Measurements from ENCODE around the gene LMTK3.
"Not testable (repeated sequence)": the region's sequence is repeated elsewhere in the genome, so short reads cannot be mapped to it uniquely, and the experiment has no call there.

The LMTK3 gene

DNA sequence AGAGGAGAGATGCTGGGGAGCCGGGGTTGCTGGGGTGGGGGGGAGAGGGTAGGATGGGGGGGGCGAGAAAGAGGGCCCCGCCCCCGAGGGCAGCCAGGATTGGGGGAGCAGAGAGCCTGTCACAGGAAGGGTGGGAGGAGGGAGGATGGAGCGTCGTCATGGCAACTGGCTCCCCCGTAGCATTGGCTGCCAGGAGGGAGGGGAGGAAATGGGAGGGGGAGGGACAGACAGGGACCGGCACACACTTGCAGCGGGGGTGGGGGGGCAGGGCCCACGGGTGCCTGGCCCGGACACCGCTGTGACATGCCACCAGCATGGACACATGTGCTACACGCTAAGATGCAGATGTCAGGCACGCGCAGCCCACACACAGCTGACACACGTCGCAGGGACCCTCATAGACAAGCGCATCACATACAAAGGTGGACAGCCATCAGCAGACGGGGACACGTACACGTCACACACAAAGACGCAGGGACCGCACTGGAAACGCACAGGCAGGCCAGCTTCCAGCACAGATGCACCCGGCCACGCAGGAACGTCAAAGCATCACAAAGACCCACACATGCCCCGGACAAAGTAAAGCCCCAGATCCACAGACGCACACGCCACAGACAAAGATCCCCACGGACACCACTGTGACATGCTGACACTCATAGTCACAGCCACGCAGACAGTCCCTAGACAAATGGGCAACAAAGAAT lies at the start of gene LMTK3:
TSS of gene LMTK3 (minus strand) at position 36 of the 704 bp plus-strand sequence. CDS start 259 bp downstream, outside the sequence.
- DNase-seq: peak; percentile 64 to 81

- DNase-seq: no peak
Observed at GRCh38 chr19:48561412-48561811, 49.8 kb upstream of the LMTK3 start.

DNA sequence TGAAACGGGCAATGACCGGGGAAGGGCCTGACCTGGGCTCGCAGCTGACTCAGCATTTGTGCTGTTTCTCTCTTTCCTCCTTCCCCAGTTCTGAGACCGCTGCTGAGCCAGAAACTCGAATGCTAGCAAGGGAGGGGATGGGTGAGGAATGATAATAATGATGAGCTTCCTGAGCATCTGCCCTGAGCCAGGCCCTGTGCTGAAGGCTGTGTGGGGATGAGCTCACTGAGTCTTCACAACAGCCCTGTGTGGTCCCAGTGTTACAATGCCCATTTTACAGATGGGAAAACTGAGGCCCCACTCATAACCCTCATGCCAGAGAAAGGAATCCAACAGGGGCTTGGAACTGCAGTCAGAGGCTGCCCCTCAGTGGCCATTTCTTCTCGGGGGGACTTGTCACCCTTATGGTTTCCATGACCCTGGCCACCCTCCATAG lies 48.5 kb upstream of the LMTK3 start:
- no peak for DNase-seq

- DNase-seq: no peak
Observed at GRCh38 chr19:48558018-48558684, 46.5 kb upstream of the LMTK3 start.

DNA sequence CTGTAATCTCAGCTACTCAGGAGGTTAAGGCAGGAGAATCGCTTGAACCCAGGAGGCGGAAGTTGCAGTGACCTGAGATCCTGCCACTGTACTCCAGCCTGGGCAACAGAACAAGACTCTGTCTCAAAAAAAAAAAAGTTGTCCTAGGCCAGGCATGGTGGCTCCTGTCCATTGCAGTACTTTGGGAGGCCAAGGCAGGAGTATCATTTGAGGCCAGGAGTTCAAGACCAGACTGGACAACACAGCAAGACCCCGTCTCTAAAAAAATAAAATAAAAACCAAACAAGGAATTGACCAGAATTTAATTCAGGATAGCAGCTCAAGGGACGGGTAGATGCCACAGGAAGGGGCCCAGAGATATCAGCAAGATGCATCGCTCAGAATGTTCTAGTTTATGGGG lies 45.2 kb upstream of the LMTK3 start:
- no peak for DNase-seq

DNA sequence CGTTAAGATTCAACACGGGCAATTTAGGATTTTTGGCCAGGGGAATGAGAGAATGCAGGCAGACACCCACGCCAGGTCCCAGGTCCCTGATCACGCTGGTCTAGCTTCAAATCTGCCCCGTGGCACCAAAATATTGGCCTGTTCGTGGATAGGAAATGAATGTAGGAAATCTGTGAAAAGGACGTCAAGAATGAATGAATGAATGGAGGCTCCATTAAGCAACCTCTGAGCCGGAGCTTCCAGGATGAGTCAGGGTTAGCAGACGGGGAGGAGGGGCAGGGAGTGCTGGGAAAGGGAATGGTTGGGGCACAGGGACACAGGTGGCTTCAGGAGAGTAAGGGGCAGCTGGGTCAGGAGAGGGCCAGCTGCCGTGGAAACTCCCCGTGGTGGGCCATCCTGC lies 44.5 kb upstream of the LMTK3 start:
- no peak for DNase-seq

DNA sequence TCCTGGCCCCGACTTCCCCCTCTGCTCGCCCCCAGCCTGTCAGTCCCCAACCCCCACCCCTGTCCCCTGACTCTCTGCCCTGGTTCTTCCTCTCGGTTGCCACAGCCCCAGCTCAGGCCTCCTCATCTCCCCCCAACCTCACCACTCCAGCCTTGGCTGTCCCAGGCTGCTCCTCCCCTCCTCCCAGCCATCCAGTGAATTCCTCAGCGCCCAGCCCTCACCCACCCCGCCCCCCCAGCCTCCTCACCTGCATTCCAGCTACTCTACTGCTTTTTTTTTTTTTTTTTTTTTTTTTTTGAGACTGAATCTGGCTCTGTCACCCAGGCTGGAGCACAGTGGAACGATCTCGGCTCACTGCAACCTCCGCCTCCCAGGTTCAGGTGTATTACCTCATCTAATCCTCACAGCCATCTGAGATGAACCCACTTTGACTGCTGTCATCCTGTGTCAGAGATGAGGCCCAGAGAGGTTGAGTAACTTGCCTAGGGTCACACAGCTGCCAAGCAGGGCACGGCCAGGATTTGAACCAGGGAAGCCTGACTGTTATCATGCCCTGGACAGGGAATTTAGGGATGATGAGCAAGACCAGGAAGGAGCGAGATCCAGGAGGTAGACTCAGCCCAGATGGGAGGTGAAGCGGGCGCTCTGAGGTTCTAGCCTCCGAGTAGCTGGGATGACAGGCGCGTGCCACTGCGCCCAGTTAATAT lies 42.9 kb upstream of the LMTK3 start:
- no peak for DNase-seq

DNA sequence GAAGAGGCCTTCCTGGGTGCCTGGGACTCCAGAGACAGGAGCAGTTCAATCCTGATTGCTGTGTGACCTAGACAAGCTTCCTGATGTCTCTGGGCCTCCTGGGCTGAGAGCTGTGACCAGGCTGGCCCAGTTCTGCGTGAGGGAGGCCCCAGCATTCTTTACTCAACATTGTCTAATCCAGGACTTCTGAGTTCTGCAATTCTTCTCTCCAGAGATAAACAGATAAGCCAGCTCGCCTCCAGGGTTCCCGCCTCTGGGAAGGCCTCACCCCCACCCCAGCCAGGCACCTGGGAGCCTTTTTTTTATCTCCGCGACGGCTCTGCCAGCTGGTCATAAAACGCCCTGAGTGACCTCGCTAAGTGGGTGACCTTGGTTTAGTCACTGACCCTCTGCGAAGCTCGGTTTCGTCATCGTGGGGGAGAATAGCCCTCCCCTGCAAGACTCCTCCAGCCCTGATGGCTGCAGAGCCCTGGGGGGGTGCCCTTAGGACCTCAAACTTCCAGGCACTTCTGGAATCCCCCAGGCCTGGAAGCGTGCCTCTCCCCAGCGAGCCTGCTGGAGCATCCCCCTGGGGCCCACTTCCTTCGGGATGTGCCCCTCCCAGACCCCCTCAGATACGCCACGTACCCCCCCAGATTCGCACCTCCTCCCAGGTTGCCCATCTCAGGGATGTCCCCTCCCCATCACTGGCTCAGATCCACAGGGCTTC lies 42.2 kb upstream of the LMTK3 start:
- DNase-seq: no peak

DNA sequence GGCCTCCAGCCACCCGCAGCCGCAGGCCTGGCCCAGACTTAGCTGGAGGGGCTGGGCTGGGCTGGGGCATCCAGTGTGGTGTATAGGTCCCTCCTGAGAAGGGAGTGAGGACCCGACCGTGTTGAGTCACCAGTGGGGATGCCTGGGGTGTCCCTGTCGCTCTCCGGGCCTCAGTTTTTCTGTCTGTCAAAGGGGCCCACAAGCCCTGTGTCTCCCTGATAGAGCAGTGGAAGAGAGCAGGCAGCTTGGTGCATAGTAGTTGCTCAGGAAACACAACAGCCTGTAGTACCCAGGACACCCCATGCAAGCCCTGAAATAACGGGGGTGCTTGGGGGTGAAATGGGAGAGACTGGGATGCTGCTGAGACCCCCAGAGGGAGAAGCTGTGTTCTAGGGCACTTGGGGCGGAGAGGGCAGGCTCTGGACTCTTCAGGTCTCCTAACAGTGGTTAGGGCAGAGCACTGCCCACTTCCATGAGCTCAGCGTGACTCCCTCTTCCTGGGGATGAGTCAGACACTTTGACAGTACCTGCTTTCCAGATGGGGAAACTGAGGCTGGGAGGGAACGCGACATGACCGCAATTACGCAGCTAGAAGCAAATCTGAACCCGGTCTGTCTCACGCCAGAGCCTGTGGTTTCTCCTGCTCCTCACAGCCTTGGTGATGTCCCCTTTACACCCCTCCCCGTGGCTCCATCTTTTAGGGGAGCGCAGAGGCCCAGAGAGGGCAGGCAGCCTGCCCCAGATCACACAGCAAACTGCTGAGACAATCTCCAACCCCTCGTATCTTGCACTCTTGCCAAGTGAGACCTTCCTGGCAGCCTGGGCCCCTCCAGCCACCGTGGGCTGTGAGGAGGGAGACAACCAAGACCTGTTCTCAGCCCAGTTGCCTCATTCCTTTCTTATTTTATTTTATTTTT lies 41.0 kb upstream of the LMTK3 start:
- DNase-seq: no peak

DNA sequence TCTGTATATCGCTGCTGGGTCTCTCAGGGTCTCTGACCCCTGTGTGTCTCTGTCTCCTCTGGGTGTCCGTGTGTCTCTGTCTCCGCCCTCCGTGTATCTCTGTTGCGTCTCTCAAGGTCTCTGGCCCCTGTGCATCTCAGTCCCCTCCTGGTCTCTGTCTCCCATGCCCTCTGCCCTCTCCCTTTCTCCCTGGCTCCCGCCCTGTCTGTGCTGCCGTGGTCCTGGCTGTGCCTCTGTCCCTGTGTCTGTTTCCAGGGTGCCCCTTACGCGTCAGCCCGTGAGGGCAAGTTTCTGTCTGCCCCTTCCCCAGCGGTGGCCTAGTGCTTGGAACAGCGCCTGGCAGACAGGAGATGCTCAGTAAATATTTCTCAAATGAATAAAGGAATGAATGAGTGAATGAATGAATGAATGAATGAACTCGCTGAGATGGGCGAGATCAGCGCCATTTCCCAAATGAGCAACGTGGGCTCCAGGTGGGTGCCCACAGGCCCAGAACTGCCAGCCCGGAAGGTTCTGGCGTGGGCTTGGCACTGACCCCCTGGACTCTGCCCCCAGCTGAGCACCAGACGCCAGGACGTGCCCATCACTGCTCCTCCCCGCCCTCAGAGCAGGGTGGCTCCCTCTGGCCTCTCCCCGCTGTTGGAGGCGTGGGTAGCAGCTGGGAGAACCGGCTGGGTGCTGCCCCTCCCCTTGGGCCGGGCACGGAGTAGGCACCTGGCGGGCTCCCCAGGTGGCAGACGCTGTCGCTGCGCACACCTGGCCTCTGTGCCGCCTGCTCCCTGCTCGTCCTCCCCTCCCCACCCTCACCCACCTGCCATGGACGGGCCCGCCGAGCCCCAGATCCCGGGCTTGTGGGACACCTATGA lies 40.0 kb upstream of the LMTK3 start, which contains the start of gene SULT2B1:
TSS of gene SULT2B1 (plus strand) at position 736 of the 866 bp plus-strand sequence. CDS start at position 817, 81 bp downstream.
- DNase-seq: no peak

- no peak for DNase-seq
Observed at GRCh38 chr19:48549380-48549779, 37.7 kb upstream of the LMTK3 start.

DNA sequence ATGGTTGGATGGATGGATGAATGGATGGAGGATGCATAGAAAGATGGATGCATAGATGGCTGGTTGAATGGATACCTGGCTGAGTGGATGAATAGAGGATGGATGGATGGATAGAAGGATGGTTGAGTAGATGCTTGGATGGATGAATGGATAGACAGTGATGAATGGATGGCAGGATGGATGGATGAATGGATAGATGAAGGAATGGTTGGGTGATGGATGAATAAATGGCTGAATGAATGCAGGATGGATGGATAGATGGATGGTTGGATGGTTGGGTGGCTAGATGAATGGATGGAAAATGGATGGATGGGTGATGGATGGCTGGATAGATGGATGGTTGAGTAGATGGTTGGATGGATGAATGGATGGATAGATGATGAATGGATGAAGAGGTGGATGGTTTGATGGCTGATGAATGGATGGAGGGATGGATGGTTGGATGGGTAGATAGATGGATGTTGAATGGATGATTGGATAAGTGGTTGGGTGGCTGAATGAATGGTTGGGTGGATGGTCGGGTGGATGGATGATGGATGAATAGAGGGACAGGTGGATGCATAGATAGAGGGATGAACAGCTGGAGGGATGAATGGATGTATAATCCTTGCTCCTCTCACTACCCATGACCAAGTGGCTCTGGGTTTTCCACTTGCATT lies 36.7 kb upstream of the LMTK3 start:
- no peak for DNase-seq

- DNase-seq: no peak
Observed at GRCh38 chr19:48547722-48548121, 36.1 kb upstream of the LMTK3 start.

- no peak for DNase-seq
Observed at GRCh38 chr19:48544856-48545750, 33.5 kb upstream of the LMTK3 start.

GRCh38 chr19:48543121-48543710 lies 31.6 kb upstream of the LMTK3 start:
- DNase-seq: no peak

DNA sequence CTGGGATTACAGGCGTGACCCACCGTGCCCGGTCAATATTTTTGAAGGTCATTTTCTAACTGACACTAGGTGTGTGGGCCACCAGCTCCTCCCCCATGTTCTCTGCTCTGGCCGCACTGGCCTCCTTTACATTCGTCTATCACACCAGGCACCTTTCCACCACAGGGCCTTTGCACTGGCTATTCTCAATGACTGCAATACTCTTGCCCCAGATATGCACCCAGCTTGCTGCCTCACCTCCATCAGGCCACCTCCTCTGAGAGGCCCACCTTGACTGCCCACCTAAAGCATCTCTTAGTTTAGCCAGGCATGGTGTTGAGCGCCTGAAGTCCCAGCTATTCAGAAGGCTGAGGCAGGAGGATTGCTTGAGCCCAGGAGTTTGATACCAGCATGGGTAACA lies 30.2 kb upstream of the LMTK3 start:
- no peak for DNase-seq

- no peak for DNase-seq
Observed at GRCh38 chr19:48540110-48540509, 28.5 kb upstream of the LMTK3 start.

DNA sequence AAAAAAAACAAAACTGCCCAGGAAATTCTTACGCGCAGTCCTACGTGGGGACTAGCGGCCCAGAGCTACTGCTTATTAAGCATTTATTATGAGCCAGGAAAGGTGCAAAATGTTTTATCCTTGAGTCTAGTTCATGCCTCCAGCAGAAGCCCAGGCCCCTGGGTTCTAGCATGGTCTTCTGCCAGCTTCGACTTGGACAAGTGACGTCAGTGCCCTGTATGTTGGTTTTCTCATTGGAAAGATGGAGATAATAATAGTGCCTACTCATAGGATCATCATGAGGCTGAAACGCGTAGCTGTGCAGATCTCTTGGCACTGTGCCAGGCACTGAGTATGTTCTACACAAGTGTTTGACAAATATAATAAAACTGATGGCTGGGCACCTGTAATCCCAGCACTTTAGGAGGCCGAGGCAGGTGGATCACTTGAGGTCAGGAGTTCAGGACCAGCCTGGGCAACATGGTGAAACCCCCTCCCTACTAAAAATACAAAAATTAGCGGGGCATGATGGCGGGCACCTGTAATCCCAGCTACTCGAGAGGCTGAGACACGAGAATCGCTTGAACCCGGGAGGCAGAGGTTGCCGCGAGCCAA lies 28.0 kb upstream of the LMTK3 start:
- DNase-seq: no peak

DNA sequence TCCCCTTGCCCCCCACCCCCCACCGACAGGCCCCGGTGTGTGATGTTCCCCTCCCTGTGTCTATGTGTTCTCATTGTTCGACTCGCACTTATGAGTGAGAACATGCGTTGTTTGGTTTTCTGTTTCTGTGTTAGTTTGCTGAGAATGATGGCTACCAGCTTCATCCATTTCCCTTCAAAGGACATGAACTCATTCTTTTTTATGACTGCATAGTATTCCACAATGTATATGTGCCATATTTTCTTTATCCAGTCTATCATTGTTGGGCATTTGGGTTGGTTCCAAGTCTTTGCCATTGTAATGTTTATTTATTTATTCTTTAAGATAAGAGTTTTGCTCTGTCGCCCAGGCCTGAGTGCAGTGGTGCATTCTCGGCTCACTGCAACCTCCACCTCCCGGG lies 26.4 kb upstream of the LMTK3 start:
- DNase-seq: not testable (repeated sequence)

All from stimulated activated CD4-positive, alpha-beta T cell treated with anti-CD3 and anti-CD28 coated beads, Interleukin-4, amount 100 ng/mL, for 4 hours (primary cell).